GM21619 (cell line): ENCODE measurements around the gene ATP2B3.

Experiments used
- ATAC-seq: cut with Tn5 transposase; IDR thresholded peaks from one replicate; pipeline ENCODE4 v1.9.1; 2021; ENCODE audit not compliant: unreplicated experiment

Gene ATP2B3

DNA sequence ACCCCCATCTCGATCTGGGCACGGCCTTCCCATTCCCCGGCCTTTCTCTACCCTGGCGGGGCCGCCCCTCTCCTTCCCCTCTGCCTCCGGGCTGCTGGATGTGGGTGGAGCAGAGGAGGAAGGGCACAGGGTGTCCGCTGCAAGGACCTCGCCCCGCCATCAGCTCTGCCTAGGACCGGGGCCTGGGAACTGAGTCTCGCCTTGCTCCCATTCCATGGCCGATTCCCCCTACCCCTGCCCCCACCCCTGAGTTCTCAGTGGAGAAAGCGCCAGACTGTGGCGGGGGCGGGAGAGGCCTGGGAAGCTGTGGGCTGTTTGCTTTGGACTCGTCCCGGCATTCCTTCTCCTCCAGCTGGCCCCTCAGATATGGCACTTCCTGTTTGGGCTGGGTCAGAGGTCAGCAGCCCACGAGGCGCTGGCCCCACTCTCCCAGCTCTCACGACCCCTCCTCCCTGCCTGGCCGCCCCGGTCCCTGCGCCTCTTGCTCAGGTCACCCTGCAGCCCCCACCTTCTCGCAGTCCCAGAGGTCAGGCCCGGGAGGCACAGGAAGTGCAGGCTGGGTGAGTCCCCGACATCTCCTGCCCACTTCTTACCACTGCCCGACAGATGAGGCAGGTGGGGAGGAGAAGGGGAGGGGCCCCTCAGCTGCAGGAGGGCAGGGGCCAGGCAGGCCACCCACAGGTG, 29.1 kb upstream of the ATP2B3 start:
- ATAC-seq: no peak

GRCh38 chrX:153490217-153490930, 27.1 kb upstream of the ATP2B3 start:
- ATAC-seq: no peak

- no peak for ATAC-seq
These were observed 26.0 kb upstream of the ATP2B3 start for GRCh38 chrX:153491351-153491914.

GRCh38 chrX:153491918-153492317, 25.5 kb upstream of the ATP2B3 start:
- ATAC-seq: no peak

GRCh38 chrX:153492543-153492942, 24.9 kb upstream of the ATP2B3 start:
- ATAC-seq: no peak

DNA sequence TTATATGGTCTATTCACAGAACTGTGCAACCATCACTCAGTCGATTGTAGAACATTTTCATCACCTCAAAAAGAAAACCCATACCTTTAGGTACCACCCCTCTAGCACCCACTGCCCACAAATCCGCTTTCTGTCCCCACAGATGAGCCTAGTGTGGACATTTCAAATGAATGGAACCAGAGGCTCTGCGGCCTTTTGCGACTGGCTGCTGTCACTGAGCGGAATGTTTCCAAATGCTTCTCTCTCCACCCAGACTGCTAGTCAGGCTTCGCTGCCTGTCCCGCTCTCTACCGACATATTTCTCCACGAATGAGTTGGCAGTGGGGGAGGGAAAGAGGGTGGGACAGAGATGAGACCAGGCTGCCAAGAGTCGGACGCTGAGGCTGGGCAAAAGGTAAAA, 24.4 kb upstream of the ATP2B3 start:
- ATAC-seq: no peak

- no peak for ATAC-seq
These were observed 23.4 kb upstream of the ATP2B3 start for GRCh38 chrX:153494061-153494460.

DNA sequence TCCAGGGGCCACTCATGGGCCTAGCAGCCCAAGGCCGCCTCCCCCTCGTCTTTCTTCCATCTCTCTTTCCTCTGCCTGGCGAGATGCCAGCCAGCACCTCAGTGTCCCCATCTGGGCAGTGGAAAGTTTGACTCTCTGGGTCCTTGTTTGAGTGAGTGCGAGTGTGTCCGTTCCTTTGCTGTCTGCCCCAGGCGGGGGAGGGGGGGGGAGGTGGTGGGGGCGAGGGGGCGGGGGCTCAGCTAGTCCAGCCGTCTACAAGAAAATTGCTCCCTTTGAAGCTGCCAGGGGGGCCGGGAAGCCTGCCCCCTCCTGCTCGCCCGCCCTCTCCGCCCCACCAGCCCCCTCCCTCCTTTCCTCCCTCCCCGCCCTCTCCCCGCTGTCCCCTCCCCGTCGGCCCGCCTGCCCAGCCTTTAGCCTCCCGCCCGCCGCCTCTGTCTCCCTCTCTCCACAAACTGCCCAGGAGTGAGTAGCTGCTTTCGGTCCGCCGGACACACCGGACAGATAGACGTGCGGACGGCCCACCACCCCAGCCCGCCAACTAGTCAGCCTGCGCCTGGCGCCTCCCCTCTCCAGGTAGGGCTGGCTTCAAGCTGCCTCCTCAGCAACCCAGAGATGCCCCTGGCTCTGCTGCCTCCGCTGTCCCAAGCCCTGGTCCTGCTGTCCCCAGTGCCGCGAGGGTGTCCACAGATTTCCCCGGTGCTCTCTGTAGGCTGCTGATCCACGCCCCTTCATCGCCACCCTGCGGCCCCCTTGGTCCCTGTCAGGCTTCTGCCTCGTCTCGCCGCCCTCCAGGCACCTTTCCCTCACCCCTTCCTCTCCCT, 22.7 kb upstream of the ATP2B3 start, which contains the start of gene BGN:
TSS of gene BGN (plus strand) at position 440 of the 821 bp plus-strand sequence. CDS start 9,652 bp downstream, outside the sequence.
- ATAC-seq: no peak

DNA sequence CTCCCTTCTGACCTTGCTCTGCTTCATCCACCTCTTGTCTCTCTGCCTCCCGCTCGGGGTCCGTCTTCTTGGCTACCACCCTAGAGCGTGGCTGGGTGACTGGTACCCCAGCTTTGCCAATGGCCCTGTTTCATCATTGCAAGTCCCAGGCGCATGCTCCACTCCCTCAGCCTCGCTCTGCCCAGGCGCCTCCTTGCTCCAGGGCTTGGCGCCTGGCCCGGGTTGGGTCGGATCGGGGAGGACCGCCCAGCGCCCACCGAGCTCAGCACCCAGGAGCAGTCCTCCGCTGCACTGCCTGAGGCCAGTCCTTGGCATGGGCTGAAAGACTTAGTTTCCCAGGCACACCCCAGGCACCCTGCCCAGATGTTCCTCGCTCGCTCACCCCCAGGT, 22.1 kb upstream of the ATP2B3 start:
- no peak for ATAC-seq

DNA sequence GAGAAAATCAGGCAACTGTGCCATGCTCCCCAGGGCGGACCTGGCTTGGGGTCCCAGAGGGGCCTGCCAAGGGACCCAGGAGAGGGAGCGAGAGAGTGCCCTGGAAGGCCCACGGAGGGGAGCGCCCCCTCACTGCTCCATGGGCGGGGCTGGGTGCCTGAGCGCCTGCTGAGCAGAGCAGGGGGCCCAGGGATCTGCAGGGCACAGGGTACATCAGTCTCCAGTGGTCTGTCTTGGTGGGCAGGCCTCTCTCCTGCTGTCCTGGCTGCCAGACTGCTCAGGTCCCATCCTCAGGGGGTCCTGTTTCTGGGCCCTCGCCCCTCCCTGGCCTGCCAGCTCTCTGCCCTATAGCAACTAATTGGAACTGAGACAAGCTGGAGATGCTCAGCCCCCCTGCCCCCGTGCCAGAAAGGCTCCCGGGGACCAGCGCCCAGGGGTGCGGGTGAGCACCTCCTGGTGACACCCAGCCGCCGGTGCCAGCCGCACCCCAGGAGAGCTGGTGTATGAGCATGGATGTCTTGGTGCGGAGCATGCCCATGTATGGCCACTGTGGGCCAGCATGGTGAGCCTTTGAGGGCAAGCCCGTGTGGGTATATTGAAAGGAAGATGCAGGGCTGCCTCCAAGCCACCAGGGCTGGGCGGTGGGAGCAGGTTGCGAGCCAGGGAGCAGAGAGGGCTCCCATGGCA, 21.4 kb upstream of the ATP2B3 start:
- no peak for ATAC-seq

- no peak for ATAC-seq
These were observed 20.9 kb upstream of the ATP2B3 start for GRCh38 chrX:153496590-153496959.

GRCh38 chrX:153498453-153498852, 19.0 kb upstream of the ATP2B3 start:
- no peak for ATAC-seq

DNA sequence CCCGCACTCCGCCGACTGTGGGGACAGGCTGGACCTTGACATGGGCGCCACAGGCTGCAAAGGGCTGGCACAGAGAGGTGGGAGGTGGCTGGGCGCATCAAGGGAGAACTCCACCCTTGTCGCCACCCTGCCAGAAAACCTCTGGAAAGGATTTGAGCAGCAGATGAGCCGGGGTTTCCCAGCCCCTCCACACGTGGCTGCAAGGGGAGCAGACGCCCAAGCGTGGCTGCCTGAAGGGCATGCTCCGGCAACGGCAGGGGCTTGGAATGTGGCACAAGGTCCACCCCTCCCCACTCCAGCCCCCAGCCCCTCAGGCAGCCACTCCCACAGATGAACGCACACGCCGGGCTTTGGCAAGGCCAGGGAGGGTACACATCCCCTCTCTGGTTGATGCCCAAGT, 18.1 kb upstream of the ATP2B3 start:
- ATAC-seq: no peak

DNA sequence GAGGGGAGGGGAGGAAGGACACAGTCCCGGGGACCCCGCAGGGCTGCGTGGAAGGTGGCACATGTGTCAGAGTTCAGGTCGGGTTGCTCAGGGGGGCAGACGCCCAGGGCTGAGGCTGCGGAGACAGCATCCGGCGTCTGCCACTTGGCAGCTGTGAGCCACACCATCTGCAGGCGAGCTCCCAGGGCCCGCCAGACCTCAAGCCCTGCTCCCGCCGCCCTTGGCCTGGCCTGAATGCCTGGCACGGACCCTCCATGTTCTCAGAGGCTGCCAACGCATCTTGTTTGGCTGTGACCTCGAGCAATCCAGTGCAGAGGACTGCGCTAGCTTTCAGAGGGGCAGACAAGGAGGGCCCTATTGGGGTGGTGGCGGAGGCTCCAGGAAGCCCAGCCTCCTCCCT, 17.6 kb upstream of the ATP2B3 start:
- ATAC-seq: no peak

- ATAC-seq: no peak
These were observed 16.7 kb upstream of the ATP2B3 start for GRCh38 chrX:153500676-153501280.

- no peak for ATAC-seq
These were observed 15.9 kb upstream of the ATP2B3 start for GRCh38 chrX:153501530-153501929.

DNA sequence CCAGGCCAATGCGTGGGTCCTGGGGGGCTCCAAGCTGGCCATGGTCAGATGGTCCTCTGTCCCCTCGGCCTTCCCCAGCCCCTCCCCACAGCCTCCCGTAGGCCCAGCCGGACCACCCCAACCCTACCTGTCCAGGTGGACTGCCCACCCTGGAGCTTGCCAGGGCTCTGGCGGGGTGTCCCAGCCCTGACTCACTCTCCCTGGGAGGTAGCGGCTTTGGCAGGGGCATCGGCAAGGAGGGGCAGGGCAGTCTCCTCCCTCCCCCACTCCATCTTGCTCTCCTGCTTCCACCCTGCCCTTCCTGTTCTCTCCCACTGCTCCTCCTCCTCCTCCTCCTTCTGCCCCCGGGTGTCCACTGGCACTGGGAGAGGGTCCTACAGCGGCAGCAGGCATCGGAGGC, 15.3 kb upstream of the ATP2B3 start:
- ATAC-seq: no peak

- no peak for ATAC-seq
These were observed 14.6 kb upstream of the ATP2B3 start for GRCh38 chrX:153502796-153503195.

GRCh38 chrX:153504445-153505016, 12.9 kb upstream of the ATP2B3 start:
- no peak for ATAC-seq

DNA sequence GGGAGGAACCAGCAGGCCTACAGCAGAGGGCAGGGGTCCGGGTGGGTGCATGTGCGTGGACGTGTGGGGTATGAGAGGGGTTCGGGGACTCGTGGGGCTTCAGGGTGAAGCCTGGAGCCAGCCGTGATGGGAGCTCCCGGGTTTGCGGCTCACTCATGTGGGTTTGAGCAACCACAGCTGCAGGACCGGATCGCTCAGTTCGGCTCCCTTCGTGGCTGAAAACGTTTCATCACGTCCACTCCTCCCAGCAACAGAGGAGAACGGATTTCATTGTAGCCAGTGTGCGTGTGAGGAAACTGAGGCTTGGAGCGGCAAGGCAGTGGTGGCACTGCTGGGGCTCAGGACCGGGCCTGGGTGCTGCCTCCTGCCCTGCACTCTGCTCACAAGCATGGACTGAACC, 12.1 kb upstream of the ATP2B3 start:
- no peak for ATAC-seq
